HG03442 (cell line): ENCODE measurements around the gene WDR26.
"Not testable (repeated sequence)": the region's sequence is repeated elsewhere in the genome, so short reads cannot be mapped to it uniquely, and the experiment has no call there.

ENCODE experiments used
- ATAC-seq: cut with Tn5 transposase; IDR thresholded peaks from one replicate; pipeline ENCODE4 v1.9.1; 2021; ENCODE audit warnings: mild to moderate bottlenecking, moderate library complexity; ENCODE audit not compliant: unreplicated experiment

WDR26 gene

GRCh38 chr1:224434691-224435317 is at the start of gene WDR26:
Gene WDR26 (minus strand): TSS chr1:224434797.
- peak; percentile 86 for ATAC-seq

DNA sequence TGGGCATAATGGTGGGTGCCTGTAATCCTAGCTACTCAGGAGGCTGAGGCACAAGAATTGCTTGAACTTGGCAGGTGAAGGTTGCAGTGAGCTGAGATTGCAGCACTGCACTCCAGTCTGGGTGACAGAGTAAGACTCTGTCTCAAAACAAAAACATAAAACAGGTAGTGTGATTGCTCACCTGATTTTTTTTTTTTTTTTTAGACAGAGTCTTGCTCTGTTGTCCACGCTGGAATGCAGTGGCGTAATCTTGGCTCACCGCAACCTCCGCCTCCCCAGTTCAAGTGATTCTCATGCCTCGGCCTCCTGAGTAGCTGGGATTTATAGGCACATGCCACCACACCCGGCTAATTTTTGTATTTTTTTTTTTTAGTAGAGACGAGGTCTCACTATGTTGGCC is 48.6 kb upstream of the WDR26 start:
- not testable (repeated sequence) for ATAC-seq

DNA sequence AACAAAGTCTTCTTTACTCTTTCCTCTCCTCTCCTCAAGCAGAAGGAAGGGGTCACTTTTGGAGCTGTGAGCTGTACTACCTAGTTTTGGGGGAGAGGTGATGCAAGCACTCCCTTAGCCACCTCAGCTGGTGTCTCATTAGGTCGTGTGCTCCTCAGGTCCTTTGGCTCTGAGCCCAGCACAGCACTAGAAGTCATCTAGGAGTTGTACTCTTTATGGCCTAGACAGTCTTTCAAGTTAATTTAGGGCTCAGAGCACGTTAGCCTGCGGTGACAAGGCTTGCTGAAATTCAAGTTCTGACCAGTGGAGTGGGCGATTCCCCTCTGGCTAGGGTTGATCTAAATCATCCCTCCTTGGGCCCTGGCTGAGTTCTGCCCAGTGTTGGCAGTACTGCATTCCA is 48.0 kb upstream of the WDR26 start:
- ATAC-seq: no peak

- no peak for ATAC-seq
Observed at GRCh38 chr1:224481601-224482000, 47.0 kb upstream of the WDR26 start.

DNA sequence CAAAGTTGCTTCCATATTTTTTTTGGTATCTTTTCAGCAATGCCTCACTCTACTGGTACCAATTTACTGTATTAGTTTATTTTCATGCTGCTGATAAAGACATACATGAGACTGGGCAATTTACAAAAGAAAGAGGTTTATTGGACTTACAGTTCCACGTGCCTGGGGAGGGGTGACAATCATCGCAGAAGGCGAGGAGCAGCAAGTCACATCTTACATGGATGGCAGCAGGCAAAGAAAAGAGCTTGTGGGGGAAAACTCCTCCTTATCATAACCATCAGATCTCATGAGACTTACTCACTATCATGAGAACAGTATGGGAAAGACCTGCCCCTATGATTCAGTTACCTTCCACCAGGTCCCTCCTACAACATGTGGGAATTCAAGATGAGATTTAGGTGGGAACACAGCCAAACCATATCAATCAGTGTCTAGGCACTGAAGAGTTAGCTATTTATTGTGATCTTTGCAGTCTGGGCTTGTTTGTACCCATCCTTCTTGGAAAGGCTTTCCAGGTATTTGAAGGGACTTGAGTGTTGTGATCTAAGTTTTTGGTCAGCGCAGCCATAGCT is 46.4 kb upstream of the WDR26 start:
- ATAC-seq: not testable (repeated sequence)

GRCh38 chr1:224480200-224480599 is 45.6 kb upstream of the WDR26 start:
- ATAC-seq: not testable (repeated sequence)

GRCh38 chr1:224472806-224473205 is 38.2 kb upstream of the WDR26 start:
- ATAC-seq: no peak

GRCh38 chr1:224466154-224466553 is 31.6 kb upstream of the WDR26 start:
- ATAC-seq: no peak

DNA sequence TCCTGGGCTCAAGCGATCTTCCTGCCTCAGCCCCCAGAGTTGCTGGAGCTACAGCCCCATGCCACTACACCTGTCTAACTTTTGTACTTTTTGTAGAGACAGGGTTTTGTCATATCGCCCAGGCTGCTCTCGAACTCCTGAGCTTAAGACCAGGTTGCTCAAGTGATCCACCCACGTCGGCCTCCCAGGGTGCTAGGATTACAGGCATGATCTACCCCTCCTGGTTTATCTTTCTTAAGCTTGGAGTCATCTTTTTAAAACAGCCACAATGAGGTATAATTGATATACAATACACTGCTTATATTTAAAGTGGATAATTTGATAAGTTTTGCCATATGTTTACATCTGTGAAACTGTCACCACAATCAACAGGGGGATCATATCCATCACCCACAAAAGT is 25.4 kb upstream of the WDR26 start:
- ATAC-seq: no peak

GRCh38 chr1:224458996-224459395 is 24.4 kb upstream of the WDR26 start:
- ATAC-seq: no peak

DNA sequence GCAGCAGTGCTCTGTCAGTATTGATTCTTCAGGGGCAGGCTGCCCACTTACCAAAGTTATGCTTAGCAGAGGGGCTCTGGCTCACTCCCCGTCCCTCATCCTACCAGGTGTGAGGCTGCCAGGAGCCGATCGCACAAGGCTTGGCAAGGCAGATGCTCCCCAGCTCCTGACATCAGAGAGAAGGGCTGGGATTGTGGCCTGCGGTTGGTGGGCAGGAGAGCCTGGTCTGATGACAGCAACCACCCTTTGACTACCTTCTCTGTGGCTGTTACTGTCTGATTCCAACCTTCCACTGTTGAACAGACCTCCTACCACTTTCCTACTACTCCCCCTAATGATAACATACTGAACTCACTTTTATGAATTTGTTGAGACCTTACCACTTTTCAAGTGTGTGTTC is 23.7 kb upstream of the WDR26 start:
- no peak for ATAC-seq

GRCh38 chr1:224457782-224458144 is 23.2 kb upstream of the WDR26 start:
- no peak for ATAC-seq

- no peak for ATAC-seq
Observed at GRCh38 chr1:224456637-224456953, 22.0 kb upstream of the WDR26 start.

- ATAC-seq: no peak
Observed at GRCh38 chr1:224454402-224455055, 19.9 kb upstream of the WDR26 start.

DNA sequence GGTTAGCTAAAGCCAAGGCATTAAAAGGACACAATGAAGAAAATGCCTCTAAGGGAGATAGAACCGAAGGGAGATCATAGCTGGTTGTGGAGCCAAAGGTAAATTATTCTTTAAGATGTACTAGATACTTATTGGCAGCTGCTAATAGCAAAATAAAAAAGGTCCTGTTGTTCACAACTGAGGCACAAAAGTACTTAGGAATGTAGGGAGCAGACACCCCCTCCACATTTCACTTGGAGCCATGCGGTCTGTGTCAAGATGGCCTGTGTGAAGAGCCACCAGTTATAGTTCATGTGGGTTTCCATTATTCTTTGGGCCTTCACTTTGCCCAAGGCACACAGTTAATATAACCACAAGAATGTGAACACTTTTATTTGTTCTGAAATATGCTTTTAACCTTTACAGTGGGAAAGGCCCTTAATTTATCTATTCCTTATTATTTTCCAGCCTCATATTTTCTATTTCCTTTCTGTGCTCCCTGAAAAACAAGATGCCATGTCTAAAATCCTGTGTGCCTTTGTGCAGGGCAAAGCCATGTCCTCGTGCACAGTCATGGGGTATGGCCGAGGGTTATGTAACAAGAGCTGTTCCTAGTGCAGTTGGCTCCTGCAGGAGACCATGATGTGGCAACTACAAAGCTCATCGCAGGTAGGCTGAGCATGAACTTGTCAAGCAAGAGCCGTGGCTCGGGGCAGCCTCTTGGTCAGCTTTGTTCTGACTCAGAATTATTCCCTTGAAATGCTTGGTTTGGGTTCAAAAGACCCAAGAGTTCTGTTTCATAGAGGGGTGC is 16.2 kb upstream of the WDR26 start:
- ATAC-seq: no peak

DNA sequence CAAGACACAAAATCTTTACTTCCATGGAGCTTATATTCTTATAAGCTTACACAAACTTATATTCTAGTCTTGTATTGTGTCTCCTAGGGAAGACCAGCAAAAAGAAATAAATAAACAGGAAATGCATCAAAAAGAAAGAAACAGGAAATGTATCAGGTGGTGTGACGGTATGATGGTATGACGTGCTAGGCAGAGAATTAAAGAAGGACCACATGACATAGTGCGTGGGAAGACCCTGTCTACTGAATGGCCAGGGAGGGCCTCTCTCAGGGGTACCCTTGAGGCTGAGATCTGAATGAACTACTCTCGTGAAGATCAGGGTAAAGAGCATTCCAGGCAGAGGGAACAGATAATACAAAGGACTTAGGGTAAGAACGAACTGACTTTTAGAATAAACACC is 15.6 kb upstream of the WDR26 start:
- no peak for ATAC-seq

- ATAC-seq: no peak
Observed at GRCh38 chr1:224448453-224449017, 13.9 kb upstream of the WDR26 start.

DNA sequence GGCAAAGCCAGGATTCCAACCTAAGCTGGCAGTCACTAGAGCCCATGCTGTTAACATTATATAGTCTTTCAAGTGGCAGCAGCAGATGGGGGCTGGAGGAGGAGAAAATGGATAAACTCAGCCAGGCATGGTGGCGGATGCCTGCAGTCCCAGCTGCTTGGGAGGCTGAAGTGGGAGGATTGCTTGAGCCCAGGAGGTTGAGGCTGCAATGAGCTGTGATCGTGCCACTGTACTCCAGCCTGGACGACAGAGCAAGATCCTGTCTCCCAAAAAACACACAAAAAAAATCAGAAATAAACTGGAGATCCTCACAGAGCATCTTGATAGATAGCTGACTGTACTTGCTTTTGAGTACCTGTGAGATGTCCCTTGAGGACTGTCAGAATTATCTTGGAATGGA is 13.4 kb upstream of the WDR26 start:
- no peak for ATAC-seq

- ATAC-seq: no peak
Observed at GRCh38 chr1:224447251-224447650, 12.7 kb upstream of the WDR26 start.

DNA sequence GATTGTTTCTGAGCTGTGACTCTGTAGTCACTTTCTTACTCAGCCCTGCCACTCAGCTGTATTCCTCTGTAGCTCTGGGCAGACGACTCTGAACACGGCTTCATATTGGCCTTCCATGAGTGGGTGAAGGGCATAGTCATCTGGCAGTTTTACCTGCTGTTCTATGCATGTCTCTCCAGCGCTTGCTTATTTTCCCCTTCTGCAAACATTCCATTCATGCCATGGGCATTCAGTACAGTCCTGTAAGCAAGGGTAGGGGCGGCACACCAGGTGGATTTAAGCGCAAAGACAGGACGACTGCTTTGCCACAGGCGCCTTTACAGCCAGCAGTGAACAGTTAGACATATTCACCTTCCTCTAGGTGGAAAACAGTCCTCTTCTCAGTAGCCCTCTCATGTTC is 4.4 kb upstream of the WDR26 start:
- no peak for ATAC-seq

- ATAC-seq: no peak
Observed at GRCh38 chr1:224435999-224436398, 1.4 kb upstream of the WDR26 start.

- peak; percentile 21 for ATAC-seq
Observed at GRCh38 chr1:224435318-224435763, 744 bp upstream of the WDR26 start.
